GM23338 (cell line): Measurements from ENCODE around the gene RCOR1. TPM values are rescaled to one million over a fixed set of nuclear protein-coding genes. Genes with fewer than 3 reads are reported as not detected.

Experiments used
- ATAC-seq: fragments of 200-7000 bp; cut with Tn5 transposase; 3 replicates; pipeline ENCODE4 v1.9.1; 2020
- DNase-seq: peaks from one replicate; pipeline ENCODE4 v3.0.0-alpha.2; 2015; ENCODE audit warnings: low spot score
- H2AFZ ChIP-seq: fragments of 200-600 bp; sonication (generic); 2 replicates; pipeline ENCODE4 v1.8.0; 2016; ENCODE audit warnings: antibody characterized with exemption, mild to moderate bottlenecking, moderate library complexity
- H3F3A ChIP-seq: fragments of 200-600 bp; sonication (generic); replicated peaks from 2 replicates; pipeline ENCODE4 v1.8.0; 2017; ENCODE audit warnings: antibody characterized with exemption, mixed run types, low read depth
- H3K27ac ChIP-seq: fragments of 200-600 bp; sonication (generic); 2 replicates; pipeline ENCODE4 v1.6.1; 2016; ENCODE audit warnings: low read depth
- H3K27me3 ChIP-seq: fragments of 200-600 bp; sonication (generic); 2 replicates; pipeline ENCODE4 v1.8.0; 2016; ENCODE audit warnings: mild to moderate bottlenecking, mixed run types, moderate library complexity; ENCODE audit not compliant: insufficient read depth
- H3K36me3 ChIP-seq: fragments of 200-600 bp; sonication (generic); 2 replicates; pipeline ENCODE4 v1.8.0; 2016; ENCODE audit warnings: mild to moderate bottlenecking; ENCODE audit not compliant: insufficient read depth
- H3K4me1 ChIP-seq: fragments of 200-600 bp; sonication (generic); 2 replicates; pipeline ENCODE4 v1.8.0; 2016; ENCODE audit warnings: mild to moderate bottlenecking, moderate library complexity; ENCODE audit not compliant: insufficient read depth
- H3K4me2 ChIP-seq: fragments of 200-600 bp; sonication (generic); 2 replicates; pipeline ENCODE4 v1.7.1; 2017; ENCODE audit warnings: mixed run types
- H3K4me3 ChIP-seq: fragments of 200-600 bp; sonication (generic); 2 replicates; pipeline ENCODE4 v1.6.1; 2016; ENCODE audit warnings: mixed run types
- H3K79me2 ChIP-seq: fragments of 200-600 bp; sonication (generic); replicated peaks from 2 replicates; pipeline ENCODE4 v1.8.0; 2017; ENCODE audit warnings: mild to moderate bottlenecking; ENCODE audit not compliant: insufficient read depth
- H3K9me2 ChIP-seq: fragments of 200-600 bp; sonication (generic); 2 replicates; pipeline ENCODE4 v1.8.0; 2017; ENCODE audit not compliant: insufficient read depth
- H4K20me1 ChIP-seq: fragments of 200-600 bp; sonication (generic); replicated peaks from 2 replicates; pipeline ENCODE4 v1.8.0; 2017; ENCODE audit warnings: mild to moderate bottlenecking; ENCODE audit not compliant: insufficient read depth
- H3K27ac Mint-ChIP-seq: 2 replicates; pipeline ENCODE4 v1.8.0; 2020; ENCODE audit warnings: inconsistent platforms, mild to moderate bottlenecking, moderate library complexity, mixed read lengths
- H3K27me3 Mint-ChIP-seq: 3 replicates; pipeline ENCODE4 v1.8.0; 2022; ENCODE audit warnings: low read depth, mild to moderate bottlenecking, moderate library complexity, mixed read lengths, inconsistent platforms; ENCODE audit not compliant: insufficient read depth, poor library complexity
- H3K36me3 Mint-ChIP-seq: 3 replicates; pipeline ENCODE4 v1.8.0; 2021; ENCODE audit warnings: low read depth, mild to moderate bottlenecking, inconsistent platforms, moderate library complexity, mixed read lengths
- H3K4me1 Mint-ChIP-seq: 3 replicates; pipeline ENCODE4 v1.8.0; 2020; ENCODE audit warnings: mild to moderate bottlenecking, inconsistent platforms, mixed read lengths
- H3K4me3 Mint-ChIP-seq: 3 replicates; pipeline ENCODE4 v1.8.0; 2021; ENCODE audit warnings: moderate library complexity, mild to moderate bottlenecking, inconsistent platforms, mixed read lengths
- H3K9me3 Mint-ChIP-seq: 3 replicates; pipeline ENCODE4 v1.8.0; 2020; ENCODE audit warnings: moderate library complexity, mild to moderate bottlenecking, inconsistent platforms, mixed read lengths
- CREB1 ChIP-seq: fragments of 250-450 bp; sonication (Bioruptor Pico); IDR thresholded peaks from 2 replicates; pipeline ENCODE4 v1.5.0; 2020; ENCODE audit warnings: low read depth, mild to moderate bottlenecking, moderate library complexity
- EZH2 ChIP-seq: fragments of 200-600 bp; sonication (generic); IDR thresholded peaks from one replicate; pipeline ENCODE4 v1.8.0; 2017; ENCODE audit warnings: antibody characterized with exemption, mild to moderate bottlenecking, low read depth; ENCODE audit not compliant: unreplicated experiment
- EZH2phosphoT487 ChIP-seq: fragments of 200-600 bp; sonication (generic); IDR thresholded peaks from one replicate; pipeline ENCODE4 v1.8.1; 2018; ENCODE audit warnings: antibody characterized with exemption; ENCODE audit not compliant: unreplicated experiment
- JUNB ChIP-seq: IDR thresholded peaks from one replicate; pipeline ENCODE4 v1.6.1; 2016; ENCODE audit warnings: antibody characterized with exemption; ENCODE audit not compliant: unreplicated experiment
- NANOG ChIP-seq: IDR thresholded peaks from 2 replicates; pipeline ENCODE4 v1.6.1; 2016; ENCODE audit warnings: antibody characterized with exemption, borderline replicate concordance
- POLR2AphosphoS5 ChIP-seq: IDR thresholded peaks from 2 replicates; pipeline ENCODE4 v1.6.1; 2016; ENCODE audit warnings: antibody characterized with exemption, low read depth
- REST ChIP-seq: IDR thresholded peaks from one replicate; pipeline ENCODE4 v1.6.1; 2018; ENCODE audit warnings: antibody characterized with exemption; ENCODE audit not compliant: unreplicated experiment
- STAT1 ChIP-seq: IDR thresholded peaks from one replicate; pipeline ENCODE4 v1.6.1; 2016; ENCODE audit warnings: antibody characterized with exemption; ENCODE audit not compliant: unreplicated experiment
- ZNF114 ChIP-seq: fragments of 250-450 bp; sonication (Bioruptor Pico); IDR thresholded peaks from 2 replicates; pipeline ENCODE4 v1.5.0; 2020; ENCODE audit warnings: mild to moderate bottlenecking, moderate library complexity
- ZNF331 ChIP-seq: fragments of 250-450 bp; sonication (Bioruptor Pico); IDR thresholded peaks from 2 replicates; pipeline ENCODE4 v1.5.0; 2020; ENCODE audit warnings: low read depth, mild to moderate bottlenecking, moderate library complexity
- polyA plus RNA-seq: library from polyadenylated mRNA; unstranded; fragments of >200 nt; fragmentation: Nextera tagmentation; extraction: Ambion mirVana; gene quantifications from 2 replicates; pipeline ENCODE4 v1.2.1, GENCODE V29; 2016
- total RNA-seq: library from RNA; depleted of rRNA; stranded (reverse); fragments of >200 nt; shearing (Covaris generic); gene quantifications from 2 replicates; pipeline ENCODE4 v1.2.3, GENCODE V29; 2014
- TF ChIP-seq, protein P1 (sequence below): fragments of 250-450 bp; sonication (Bioruptor Pico); IDR thresholded peaks from 2 replicates; pipeline ENCODE4 v1.5.0; 2020; ENCODE audit warnings: mild to moderate bottlenecking, moderate library complexity
- TF ChIP-seq, protein P2 (sequence below): IDR thresholded peaks from 2 replicates; pipeline ENCODE4 v1.6.1; 2016; ENCODE audit warnings: antibody characterized with exemption
- TF ChIP-seq, protein P3 (sequence below), 2 experiments: fragments of 200-600 bp in 1 of 2; sonication (generic) in 1 of 2; conservative IDR thresholded peaks; 2 replicates each; pipeline versions ENCODE4 v1.5.1 to v1.6.1; 2016 to 2017; ENCODE audit warnings: antibody characterized with exemption in 2 of 2, low read depth in 2 of 2, mild to moderate bottlenecking in 2 of 2, moderate library complexity in 1 of 2

Gene RCOR1
- total and polyA plus RNA-seq, 2 experiments from 2014 or later: 7.6 to 26.1 TPM

DNA sequence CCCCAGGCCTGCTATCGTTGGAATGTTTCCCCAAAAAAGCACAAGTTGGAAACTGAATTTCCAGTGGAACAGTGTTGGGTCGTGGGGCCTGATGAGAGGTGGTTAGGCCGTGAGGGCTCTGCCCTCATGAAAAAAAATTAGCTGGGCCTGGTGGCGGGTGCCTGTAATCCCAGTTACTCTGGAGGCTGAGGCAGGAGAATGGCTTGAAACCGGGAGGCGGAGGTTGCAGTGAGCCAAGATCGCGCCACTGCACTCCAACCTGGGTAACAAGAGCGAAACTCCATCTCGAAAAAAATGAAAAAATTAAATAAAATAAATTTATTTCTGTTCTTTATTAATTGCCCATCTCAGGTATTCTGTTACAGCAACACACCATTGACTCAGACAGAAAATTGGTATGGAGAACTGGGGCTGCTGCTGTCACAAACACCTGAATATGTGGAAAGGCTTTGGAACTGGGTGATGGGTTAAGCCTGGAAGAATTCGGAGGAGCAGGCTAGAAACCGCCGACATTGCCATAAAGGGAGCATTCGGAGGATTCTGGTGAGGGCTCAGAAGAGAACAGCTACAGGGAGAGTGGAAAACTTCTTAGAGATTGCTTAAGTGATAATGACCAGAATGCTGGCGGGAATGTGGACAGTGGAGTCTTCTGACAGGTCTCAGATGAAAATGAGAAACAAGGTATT lies 17.1 kb upstream of the RCOR1 start:
- peak overlapping the region; percentile 77; the same call in 1 of the 2 replicates for H3K27ac Mint-ChIP-seq
- TF ChIP-seq, protein P1, sequence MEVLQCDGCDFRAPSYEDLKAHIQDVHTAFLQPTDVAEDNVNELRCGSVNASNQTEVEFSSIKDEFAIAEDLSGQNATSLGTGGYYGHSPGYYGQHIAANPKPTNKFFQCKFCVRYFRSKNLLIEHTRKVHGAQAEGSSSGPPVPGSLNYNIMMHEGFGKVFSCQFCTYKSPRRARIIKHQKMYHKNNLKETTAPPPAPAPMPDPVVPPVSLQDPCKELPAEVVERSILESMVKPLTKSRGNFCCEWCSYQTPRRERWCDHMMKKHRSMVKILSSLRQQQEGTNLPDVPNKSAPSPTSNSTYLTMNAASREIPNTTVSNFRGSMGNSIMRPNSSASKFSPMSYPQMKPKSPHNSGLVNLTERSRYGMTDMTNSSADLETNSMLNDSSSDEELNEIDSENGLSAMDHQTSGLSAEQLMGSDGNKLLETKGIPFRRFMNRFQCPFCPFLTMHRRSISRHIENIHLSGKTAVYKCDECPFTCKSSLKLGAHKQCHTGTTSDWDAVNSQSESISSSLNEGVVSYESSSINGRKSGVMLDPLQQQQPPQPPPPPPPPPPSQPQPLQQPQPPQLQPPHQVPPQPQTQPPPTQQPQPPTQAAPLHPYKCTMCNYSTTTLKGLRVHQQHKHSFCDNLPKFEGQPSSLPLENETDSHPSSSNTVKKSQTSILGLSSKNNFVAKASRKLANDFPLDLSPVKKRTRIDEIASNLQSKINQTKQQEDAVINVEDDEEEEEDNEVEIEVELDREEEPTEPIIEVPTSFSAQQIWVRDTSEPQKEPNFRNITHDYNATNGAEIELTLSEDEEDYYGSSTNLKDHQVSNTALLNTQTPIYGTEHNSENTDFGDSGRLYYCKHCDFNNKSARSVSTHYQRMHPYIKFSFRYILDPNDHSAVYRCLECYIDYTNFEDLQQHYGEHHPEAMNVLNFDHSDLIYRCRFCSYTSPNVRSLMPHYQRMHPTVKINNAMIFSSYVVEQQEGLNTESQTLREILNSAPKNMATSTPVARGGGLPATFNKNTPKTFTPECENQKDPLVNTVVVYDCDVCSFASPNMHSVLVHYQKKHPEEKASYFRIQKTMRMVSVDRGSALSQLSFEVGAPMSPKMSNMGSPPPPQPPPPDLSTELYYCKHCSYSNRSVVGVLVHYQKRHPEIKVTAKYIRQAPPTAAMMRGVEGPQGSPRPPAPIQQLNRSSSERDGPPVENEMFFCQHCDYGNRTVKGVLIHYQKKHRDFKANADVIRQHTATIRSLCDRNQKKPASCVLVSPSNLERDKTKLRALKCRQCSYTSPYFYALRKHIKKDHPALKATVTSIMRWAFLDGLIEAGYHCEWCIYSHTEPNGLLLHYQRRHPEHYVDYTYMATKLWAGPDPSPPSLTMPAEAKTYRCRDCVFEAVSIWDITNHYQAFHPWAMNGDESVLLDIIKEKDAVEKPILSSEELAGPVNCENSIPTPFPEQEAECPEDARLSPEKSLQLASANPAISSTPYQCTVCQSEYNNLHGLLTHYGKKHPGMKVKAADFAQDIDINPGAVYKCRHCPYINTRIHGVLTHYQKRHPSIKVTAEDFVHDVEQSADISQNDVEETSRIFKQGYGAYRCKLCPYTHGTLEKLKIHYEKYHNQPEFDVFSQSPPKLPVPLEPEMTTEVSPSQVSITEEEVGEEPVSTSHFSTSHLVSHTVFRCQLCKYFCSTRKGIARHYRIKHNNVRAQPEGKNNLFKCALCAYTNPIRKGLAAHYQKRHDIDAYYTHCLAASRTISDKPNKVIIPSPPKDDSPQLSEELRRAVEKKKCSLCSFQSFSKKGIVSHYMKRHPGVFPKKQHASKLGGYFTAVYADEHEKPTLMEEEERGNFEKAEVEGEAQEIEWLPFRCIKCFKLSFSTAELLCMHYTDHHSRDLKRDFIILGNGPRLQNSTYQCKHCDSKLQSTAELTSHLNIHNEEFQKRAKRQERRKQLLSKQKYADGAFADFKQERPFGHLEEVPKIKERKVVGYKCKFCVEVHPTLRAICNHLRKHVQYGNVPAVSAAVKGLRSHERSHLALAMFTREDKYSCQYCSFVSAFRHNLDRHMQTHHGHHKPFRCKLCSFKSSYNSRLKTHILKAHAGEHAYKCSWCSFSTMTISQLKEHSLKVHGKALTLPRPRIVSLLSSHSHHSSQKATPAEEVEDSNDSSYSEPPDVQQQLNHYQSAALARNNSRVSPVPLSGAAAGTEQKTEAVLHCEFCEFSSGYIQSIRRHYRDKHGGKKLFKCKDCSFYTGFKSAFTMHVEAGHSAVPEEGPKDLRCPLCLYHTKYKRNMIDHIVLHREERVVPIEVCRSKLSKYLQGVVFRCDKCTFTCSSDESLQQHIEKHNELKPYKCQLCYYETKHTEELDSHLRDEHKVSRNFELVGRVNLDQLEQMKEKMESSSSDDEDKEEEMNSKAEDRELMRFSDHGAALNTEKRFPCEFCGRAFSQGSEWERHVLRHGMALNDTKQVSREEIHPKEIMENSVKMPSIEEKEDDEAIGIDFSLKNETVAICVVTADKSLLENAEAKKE (CRISPR knock-in tag): no peak
- TF ChIP-seq ZNF114 (CRISPR knock-in tag) (no peak), NANOG (no peak), EZH2 (no peak), ZNF331 (CRISPR knock-in tag) (no peak), JUNB (no peak), REST (no peak), POLR2AphosphoS5 (no peak), STAT1 (no peak), CREB1 (CRISPR knock-in tag) (no peak), EZH2phosphoT487 (no peak)
- TF ChIP-seq, protein P2, sequence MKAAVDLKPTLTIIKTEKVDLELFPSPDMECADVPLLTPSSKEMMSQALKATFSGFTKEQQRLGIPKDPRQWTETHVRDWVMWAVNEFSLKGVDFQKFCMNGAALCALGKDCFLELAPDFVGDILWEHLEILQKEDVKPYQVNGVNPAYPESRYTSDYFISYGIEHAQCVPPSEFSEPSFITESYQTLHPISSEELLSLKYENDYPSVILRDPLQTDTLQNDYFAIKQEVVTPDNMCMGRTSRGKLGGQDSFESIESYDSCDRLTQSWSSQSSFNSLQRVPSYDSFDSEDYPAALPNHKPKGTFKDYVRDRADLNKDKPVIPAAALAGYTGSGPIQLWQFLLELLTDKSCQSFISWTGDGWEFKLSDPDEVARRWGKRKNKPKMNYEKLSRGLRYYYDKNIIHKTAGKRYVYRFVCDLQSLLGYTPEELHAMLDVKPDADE: no peak
- TF ChIP-seq, protein P3, sequence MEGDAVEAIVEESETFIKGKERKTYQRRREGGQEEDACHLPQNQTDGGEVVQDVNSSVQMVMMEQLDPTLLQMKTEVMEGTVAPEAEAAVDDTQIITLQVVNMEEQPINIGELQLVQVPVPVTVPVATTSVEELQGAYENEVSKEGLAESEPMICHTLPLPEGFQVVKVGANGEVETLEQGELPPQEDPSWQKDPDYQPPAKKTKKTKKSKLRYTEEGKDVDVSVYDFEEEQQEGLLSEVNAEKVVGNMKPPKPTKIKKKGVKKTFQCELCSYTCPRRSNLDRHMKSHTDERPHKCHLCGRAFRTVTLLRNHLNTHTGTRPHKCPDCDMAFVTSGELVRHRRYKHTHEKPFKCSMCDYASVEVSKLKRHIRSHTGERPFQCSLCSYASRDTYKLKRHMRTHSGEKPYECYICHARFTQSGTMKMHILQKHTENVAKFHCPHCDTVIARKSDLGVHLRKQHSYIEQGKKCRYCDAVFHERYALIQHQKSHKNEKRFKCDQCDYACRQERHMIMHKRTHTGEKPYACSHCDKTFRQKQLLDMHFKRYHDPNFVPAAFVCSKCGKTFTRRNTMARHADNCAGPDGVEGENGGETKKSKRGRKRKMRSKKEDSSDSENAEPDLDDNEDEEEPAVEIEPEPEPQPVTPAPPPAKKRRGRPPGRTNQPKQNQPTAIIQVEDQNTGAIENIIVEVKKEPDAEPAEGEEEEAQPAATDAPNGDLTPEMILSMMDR (conservative IDR thresholded peaks at IDR 0.05; ENCODE audit: low read depth in 2 of 2): no peak
- peak overlapping the region; percentile 93 for H2AFZ ChIP-seq
- peak overlapping the region; percentile 29; the same call in 1 of the 2 replicates for H3K4me3 ChIP-seq
- peaks cover 3% of the 10 kb centered on the region for H3K27me3 Mint-ChIP-seq
- H3K36me3 ChIP-seq: no peaks in the 10 kb centered on the region
- no peaks in the 10 kb centered on the region for H3K9me3 Mint-ChIP-seq
- H3K4me3 Mint-ChIP-seq: no peak overlapping the region
- no peaks in the 10 kb centered on the region for H3K36me3 Mint-ChIP-seq
- H3K4me1 Mint-ChIP-seq: peaks cover 17% of the 10 kb centered on the region
- DNase-seq (no peak), ATAC-seq (peak; percentile 35)
- 0 out of 2 replicates have a peak, but pooled peaks cover 9% of the 10 kb centered on the region for H3F3A ChIP-seq
- H3K27me3 ChIP-seq: no peaks in the 10 kb centered on the region
- no peaks in the 10 kb centered on the region; the same call in 1 of the 2 replicates for H3K9me2 ChIP-seq
- H3K4me2 ChIP-seq: peak overlapping the region; percentile 52; the same call in 1 of the 2 replicates
- H3K27ac ChIP-seq: no peak overlapping the region
- no peaks in the 10 kb centered on the region for H4K20me1 ChIP-seq
- H3K4me1 ChIP-seq: peaks cover 16% of the 10 kb centered on the region
- H3K79me2 ChIP-seq: no peaks in the 10 kb centered on the region
